ENCODE data around the gene VSTM2A. TPM values are rescaled to one million over a fixed set of nuclear protein-coding genes. Genes with fewer than 3 reads are reported as not detected.
"Not testable (repeated sequence)": the region's sequence is repeated elsewhere in the genome, so short reads cannot be mapped to it uniquely, and the experiment has no call there.

Gene VSTM2A
- not detected for total RNA-seq
- long read RNA-seq: 0 reads

GRCh38 chr7:54541669-54542625 lies at the start of gene VSTM2A:
Gene VSTM2A (plus strand): TSS chr7:54542375. CDS start chr7:54542731, 356 bp downstream.
- Histone ChIP-seq H3K4me1 (no peaks in the 10 kb centered on the region), H3K27ac (no peak within 1 kb of the TSS), H3K9me3 (no peaks in the 10 kb centered on the region), H3K4me3 (no peak within 1 kb of the TSS), H3K27me3 (peaks cover 0 to 25% of the 10 kb centered on the region in 2 donors), H3K36me3 (no peaks in the 10 kb centered on the region)
- intact Hi-C loops (cut with DNase I): no loop called here
- ATAC-seq (peak in 1 of 4 donors; percentile 23), DNase-seq (no peak)
- no peak for TF ChIP-seq POLR2A (IDR thresholded peaks at IDR 0.05)
- no peak for TF ChIP-seq CTCF (IDR thresholded peaks at IDR 0.05)
- WGBS (ENCODE audit: insufficient coverage, low coverage, low lambda C conversion rate, missing lambda C conversion rate): 0% methylated on average over 17 of the region's 64 CpGs

GRCh38 chr7:54504531-54504930 lies 37.6 kb upstream of the VSTM2A start:
- H3K27me3 ChIP-seq; H3K36me3 ChIP-seq; DNase-seq; ATAC-seq; intact Hi-C loops (cut with DNase I); H3K9me3 ChIP-seq; H3K4me3 ChIP-seq; H3K27ac ChIP-seq; H3K4me1 ChIP-seq: not testable (repeated sequence)
- WGBS (ENCODE audit: insufficient coverage, low coverage, low lambda C conversion rate, missing lambda C conversion rate): 43% methylated on average over 3 of the region's 12 CpGs

GRCh38 chr7:54529568-54529967 lies 12.6 kb upstream of the VSTM2A start:
- H3K36me3 ChIP-seq: no peaks in the 10 kb centered on the region
- no peaks in the 10 kb centered on the region for H3K4me1 ChIP-seq
- H3K4me3 ChIP-seq: no peak overlapping the region
- ATAC-seq: no peak
- peaks cover 0 to 4% (median 0%) of the 10 kb centered on the region in 4 donors for H3K9me3 ChIP-seq
- 0% methylated on average over 1 of the region's 1 CpG for WGBS (ENCODE audit: insufficient coverage, low coverage, low lambda C conversion rate, missing lambda C conversion rate)
- intact Hi-C loops (cut with DNase I): no loop called here
- DNase-seq: no peak
- no peak overlapping the region for H3K27ac ChIP-seq
- H3K27me3 ChIP-seq: no peaks in the 10 kb centered on the region
- TF ChIP-seq CTCF (IDR thresholded peaks at IDR 0.05) (no peak), POLR2A (IDR thresholded peaks at IDR 0.05) (no peak)

- Histone ChIP-seq H3K36me3 (no peaks in the 10 kb centered on the region), H3K27ac (no peak overlapping the region), H3K9me3 (no peaks in the 10 kb centered on the region), H3K27me3 (peaks cover 0 to 17% of the 10 kb centered on the region in 2 donors), H3K4me1 (no peaks in the 10 kb centered on the region), H3K4me3 (no peak overlapping the region)
- no peak for TF ChIP-seq CTCF (IDR thresholded peaks at IDR 0.05)
- TF ChIP-seq POLR2A (IDR thresholded peaks at IDR 0.05): no peak
- no peak for DNase-seq
- intact Hi-C loops (cut with DNase I): no loop called here
- WGBS (ENCODE audit: insufficient coverage, low coverage, low lambda C conversion rate, missing lambda C conversion rate): 13% methylated on average over 3 of the region's 3 CpGs
- ATAC-seq: no peak
Observed at GRCh38 chr7:54538122-54538521, 4.1 kb upstream of the VSTM2A start.

- H3K36me3 ChIP-seq: no peaks in the 10 kb centered on the region
- WGBS (ENCODE audit: insufficient coverage, low coverage, low lambda C conversion rate, missing lambda C conversion rate): 7% methylated on average over 6 of the region's 7 CpGs
- no peaks in the 10 kb centered on the region for H3K4me1 ChIP-seq
- no peak overlapping the region for H3K27ac ChIP-seq
- peaks cover 0 to 26% of the 10 kb centered on the region in 2 donors for H3K27me3 ChIP-seq
- no peak overlapping the region for H3K4me3 ChIP-seq
- intact Hi-C loops (cut with DNase I): no loop called here
- ATAC-seq: no peak
- no peak for TF ChIP-seq POLR2A (IDR thresholded peaks at IDR 0.05)
- TF ChIP-seq CTCF (IDR thresholded peaks at IDR 0.05): no peak
- no peaks in the 10 kb centered on the region for H3K9me3 ChIP-seq
- no peak for DNase-seq
Observed at GRCh38 chr7:54543051-54543488, 895 bp downstream of the VSTM2A start.

All from right lobe of liver (tissue), 6 donors.